NCI-H1417 (cell line): ENCODE data around the gene RSU1.

Experiments used
- DNase-seq, 3 experiments: peaks; one replicate each; lab custom pipeline; 2025; lab: John Stamatoyannopoulos, UW

Gene RSU1

DNA sequence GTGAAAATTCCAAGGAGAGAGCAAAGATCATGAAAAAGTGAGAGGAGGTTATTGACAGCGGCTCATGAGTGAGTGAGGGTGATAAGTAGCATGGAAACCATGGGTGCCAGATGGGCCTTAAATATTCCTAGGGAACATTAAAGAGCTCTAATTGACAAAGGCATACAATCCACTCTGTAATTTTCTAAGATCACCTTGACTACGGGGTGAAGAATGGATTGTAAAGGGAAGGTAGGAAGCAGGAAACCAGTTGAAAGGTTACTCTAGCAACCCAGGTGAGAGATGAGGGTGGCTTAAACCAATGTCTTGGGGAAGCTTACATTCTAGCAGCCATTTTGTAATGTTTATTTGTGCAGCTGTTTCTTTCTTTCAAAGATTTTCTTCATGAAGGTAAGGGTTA lies 75.7 kb downstream of the RSU1 start:
- peak in 2 of 3 experiments; percentile 31 to 89 for DNase-seq

GRCh38 chr10:16737420-16737819 lies 79.8 kb downstream of the RSU1 start:
- DNase-seq: no peak

- no peak for DNase-seq
Measured at GRCh38 chr10:16735671-16736070, 81.6 kb downstream of the RSU1 start.

DNA sequence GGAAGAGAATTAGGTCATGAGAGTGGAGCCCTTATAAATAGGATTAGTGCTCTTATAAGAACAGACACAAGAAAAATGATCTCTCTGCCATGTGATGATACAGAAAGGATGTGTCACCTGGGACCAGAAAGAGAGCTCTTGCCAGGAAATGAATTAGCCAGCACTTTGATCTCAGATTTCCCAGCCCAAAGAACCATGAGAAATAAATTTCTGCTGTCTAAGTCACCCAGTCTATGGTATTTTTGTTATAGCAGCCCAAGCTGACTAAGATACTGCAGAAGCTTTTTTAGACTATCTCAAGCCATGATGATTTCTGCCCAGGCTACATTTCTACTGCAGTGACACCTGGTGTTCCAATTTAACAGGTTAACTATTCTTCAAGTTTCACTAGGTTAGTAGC lies 84.8 kb downstream of the RSU1 start:
- no peak for DNase-seq

GRCh38 chr10:16728266-16728665 lies 89.0 kb downstream of the RSU1 start:
- DNase-seq: no peak

GRCh38 chr10:16727666-16728065 lies 89.6 kb downstream of the RSU1 start:
- no peak for DNase-seq

DNA sequence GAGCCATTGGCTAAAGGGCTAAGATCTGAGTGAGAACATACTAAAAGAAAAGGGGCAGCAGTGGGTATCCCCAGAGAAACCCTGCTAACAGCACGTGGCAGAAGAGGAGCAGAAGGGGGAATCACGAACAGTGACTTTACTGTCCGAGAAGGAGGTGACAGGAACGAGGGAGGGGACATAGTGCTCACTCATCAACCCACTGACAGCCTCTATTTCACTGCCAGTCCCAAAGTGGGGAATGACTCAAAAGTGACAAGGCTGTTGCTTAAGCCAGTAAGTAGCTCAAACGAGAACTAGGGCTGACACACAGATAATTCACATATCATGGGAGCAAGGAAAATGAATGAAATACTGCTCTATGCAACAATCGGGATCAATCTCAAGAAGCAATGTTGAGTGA lies 92.7 kb downstream of the RSU1 start:
- DNase-seq: no peak

DNA sequence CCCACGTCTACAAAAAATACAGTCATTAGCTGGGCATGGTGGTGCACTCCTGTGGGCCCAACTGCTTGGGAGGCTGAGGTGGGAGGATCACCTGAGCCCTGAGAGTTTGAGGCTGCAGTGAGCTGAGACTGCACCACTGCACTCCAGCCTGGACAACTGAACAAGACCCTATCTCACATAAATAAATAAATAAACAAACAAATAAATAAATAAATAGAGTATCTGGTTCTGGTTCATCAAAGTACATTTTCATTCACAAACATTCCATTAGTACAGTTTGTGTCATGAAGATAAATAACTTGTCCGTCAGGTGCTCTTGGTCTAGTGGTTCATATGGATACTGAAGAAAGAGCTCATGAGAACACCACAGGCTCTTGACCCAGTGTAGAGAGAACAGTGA lies 96.4 kb downstream of the RSU1 start:
- no peak for DNase-seq

GRCh38 chr10:16717622-16718395 lies 99.4 kb downstream of the RSU1 start:
- DNase-seq: no peak

DNA sequence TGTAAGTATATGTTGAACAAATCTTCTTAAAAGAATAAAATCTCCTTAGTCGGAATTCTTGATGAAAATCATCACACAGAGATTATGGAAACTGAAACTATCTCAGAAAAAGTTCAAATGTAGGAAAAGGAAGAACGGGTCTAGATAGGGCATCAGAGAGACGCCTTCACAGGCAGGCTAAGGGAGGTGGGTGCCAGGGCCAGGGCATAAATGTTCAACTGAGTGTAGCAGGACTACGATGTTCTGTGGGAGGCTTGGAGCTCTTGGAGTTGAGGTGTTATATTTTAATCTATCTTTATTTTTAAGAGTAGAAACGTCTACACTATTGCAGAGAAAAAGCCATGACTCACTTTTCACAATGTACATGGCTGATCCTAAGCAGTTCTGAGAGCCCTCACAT lies 101.2 kb downstream of the RSU1 start:
- DNase-seq: no peak

GRCh38 chr10:16713290-16713689 lies 103.9 kb downstream of the RSU1 start:
- no peak for DNase-seq

GRCh38 chr10:16712883-16713282 lies 104.3 kb downstream of the RSU1 start:
- no peak for DNase-seq

- DNase-seq: no peak
Measured at GRCh38 chr10:16700331-16700730, 116.9 kb downstream of the RSU1 start.

- DNase-seq: no peak
Measured at GRCh38 chr10:16699435-16700057, 117.7 kb downstream of the RSU1 start.

DNA sequence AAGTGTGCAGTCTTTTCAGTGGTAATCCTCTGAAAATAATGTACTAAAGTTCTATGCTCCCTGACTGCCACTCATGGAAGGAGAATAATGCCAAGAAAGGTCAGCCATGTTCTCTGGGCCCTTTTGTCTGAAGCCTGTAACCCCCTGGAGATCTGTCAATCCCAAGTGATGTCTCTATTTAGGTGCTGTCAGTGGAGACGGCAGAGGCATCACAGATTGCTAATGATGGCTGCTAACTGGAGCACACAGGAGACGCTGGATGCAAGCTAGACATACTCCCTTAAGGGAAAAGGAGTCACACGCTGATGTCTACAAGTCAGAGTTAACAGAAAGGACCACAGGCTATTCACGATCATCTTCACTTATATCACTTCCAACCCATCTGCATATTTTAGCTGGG lies 118.8 kb downstream of the RSU1 start:
- DNase-seq: no peak

DNA sequence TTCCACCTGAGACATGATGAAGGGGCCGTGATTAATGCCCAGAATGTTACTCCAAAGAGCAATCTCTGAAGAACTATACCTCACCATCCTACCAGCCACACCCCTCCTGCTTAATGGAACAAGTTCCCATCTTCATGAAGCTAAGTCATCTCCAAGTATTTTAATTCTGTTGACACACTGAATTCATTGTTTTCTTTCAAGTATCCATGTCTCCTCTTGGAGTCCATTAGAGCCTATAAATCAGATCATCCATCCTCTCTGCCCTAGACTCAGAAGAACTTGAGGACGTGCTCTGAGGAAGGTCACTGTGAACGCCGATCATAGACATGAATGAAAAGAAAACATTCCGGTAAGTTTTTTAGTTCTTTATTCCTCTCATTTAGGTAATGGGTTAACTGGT lies 126.8 kb downstream of the RSU1 start:
- DNase-seq: peak in 1 of 3 experiments; percentile 87

DNA sequence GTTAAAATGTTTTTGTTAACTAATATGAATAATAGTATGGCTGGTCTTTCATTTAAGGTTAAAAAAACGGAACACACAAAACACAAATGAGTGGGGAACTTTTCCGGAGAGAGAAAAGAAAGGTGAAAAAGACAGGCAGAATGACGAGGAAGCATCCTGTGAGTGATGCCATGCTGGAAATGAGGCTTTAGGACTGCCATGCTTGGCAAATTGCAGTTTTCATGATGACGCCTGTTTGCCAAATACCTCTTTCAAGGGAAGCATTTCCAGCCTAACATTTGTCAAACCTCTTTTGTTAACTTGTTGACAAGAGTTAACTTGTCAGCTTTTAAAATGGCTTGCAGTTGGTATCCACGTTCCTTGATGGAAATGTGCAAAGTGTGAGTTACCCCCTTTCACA lies 127.5 kb downstream of the RSU1 start:
- DNase-seq: no peak

- no peak for DNase-seq
Measured at GRCh38 chr10:16689227-16689626, 128.0 kb downstream of the RSU1 start.

- DNase-seq: peak in 2 of 3 experiments; percentile 29 to 45
Measured at GRCh38 chr10:16686054-16686902, 130.9 kb downstream of the RSU1 start.

GRCh38 chr10:16685551-16685950 lies 131.7 kb downstream of the RSU1 start:
- no peak for DNase-seq

DNA sequence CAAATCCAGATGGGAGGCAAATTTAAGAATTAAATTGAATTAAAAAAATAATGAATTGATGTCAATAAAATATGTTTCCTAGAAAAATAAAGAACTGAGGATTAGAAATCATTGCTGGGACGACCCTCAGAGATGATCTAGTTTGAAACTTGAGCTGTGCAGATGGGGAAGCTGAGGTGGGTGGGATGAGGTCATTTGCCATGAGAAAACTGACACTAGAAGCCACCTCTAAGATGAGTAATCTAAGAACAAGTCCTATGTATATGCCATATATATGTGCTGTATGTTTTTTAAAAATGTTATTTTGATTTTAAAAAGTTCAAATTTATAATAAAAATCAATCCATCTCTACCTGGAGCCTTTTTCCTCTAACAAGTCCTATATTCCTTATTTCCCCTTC lies 135.7 kb downstream of the RSU1 start:
- no peak for DNase-seq

DNA sequence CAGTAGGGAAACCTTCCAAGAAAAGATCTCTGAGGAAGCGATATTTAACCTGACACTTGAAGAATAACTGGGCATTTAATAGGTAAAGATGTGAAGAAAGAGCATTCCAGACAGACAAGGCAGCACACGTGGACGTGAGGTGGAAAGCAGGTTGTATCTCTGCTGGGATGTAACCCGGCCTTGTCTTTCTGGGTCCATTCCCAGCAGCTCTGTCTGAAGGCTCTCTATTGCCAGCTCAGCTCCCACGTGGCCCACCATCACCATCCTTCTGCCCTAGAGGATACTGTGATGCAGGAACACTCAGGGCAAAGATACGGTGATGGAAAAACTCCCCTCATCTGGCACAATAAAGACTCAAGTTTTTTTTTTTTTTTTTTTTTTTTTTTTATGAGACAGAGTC lies 137.7 kb downstream of the RSU1 start:
- DNase-seq: no peak

DNA sequence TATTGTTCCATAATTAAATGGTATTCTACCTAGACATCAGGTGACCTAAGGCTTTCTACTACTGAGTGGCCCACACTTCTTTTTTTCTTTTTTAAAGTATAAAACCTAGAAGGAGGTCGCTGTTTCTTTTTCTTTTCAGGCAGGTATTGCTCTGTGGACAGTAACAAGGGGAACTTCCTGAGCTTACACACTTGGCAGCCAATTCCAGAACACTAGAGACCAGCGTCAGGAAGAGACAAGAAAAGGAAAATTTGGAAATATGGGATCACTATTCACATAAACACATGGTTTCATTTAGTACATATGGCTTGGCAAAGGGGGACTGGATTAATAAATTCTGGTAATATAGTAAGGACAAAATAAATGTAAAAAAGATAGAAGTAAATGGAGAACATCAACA lies 141.9 kb downstream of the RSU1 start:
- no peak for DNase-seq
